KBM-7 (cell line): ENCODE results near the gene JPH3.

Experiments used
- DNase-seq: peaks from one replicate; pipeline ENCODE4 v3.0.0-alpha.2; 2015
- in situ Hi-C: fragments of 300-500 bp; cut with MboI; formaldehyde crosslinking; loops from 2 replicates; pipeline ENCODE4 v1.14.3; 2020; ENCODE audit warnings: low sequenced_read_pairs, low pct_unique_long_range_greater_than_20kb, mixed read lengths

Gene JPH3

GRCh38 chr16:87618216-87618615 lies 15.9 kb downstream of the JPH3 start:
- in situ Hi-C loops, result no loop called here
- DNase-seq, result no peak

DNA sequence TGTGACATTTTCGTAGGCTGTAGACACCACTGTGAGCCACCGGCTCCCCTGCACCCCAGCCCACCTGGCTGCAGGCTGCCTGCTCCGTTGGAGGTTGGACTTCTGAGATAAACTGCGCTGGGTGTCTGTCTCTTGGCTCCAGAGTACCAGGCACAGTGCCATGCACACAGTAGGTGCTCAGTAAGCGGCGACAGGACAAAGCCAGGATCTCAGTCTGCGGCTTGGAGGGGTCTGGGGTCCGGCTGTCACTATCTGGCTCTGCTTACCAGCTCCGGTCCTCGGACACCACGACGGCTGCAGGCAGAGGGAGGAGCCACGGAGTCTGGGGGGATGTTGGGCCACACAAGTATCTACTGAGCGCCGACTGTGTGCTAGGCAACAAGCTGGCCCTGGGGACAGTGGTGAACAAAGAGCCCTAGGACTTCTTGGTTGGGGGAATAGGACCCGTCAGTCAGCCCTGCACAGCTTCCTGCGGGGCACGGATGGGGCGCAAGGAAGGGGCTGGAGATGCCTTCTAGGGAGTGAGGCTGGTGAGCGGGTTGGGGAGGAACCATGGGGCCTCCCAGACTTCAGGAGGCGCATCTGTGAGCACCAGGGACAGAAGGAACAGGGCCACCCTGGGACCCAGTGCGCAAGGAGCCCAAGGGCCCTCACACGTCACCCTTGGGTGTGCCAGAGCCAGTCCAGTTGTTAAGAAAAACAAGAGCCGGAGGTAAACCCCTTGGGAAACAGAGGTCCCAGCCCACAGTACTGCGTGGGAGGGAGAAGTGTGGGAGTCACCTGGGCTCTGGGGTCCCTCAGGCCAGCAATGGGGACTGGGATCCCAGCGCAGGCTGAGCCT lies 17.3 kb downstream of the JPH3 start:
- no peak for DNase-seq
- in situ Hi-C loops, result no loop called here

- no peak for DNase-seq
- in situ Hi-C loops, result no loop called here
Measured at GRCh38 chr16:87620201-87620495, 17.8 kb downstream of the JPH3 start.

DNA sequence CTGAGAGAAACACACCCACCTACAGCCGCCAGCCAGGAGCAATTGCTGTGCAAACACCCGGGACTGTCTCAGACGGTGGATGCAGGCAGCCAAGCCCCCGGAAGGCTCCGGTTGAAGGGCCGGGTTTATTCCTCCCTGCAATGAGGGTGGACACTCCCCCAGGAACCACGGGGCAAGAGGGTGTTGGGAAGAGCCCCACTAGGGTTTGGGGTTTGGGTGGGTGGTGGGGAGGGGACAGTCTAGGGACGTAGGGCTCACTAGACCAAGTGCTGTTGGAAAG lies 19.2 kb downstream of the JPH3 start:
- no peak for DNase-seq
- in situ Hi-C loops, result no loop called here

DNA sequence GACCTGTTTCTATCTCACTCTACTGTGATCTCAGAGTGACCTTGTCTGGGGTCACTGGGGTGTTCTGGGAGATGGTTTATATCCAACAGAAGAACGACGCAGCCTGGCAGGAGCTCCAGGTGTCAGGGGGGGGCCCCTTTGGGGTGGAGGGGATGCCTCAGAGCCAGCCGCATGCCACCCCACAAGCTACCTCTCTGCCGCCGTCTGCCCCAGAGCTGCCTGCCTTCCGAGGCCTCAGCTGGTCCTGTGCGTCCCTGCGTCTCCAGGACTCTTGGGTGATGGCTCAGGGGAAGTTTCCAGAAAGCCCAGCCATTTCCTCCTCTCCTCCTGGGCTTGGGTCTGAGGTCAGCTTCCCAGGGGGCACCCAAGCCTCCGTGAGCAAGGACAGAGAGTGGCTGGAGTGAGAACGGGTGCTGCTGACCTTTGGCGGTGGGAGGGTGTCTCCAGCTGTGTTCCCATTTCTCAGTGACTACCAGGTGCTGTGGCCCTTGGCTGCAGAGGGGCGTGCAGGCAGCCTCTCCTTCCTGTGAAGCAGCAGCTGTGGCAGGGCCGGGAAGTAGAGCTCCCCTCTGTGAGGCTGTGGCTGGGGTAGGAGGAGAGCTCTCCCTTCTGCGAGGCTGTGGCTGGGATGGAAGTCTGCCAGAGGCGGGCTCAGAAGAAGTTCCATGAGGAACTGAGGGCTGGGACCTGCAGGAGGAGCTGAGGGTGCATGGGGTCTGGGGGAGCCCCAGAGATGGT lies 19.8 kb downstream of the JPH3 start:
- DNase-seq, result no peak
- in situ Hi-C loops, result no loop called here

GRCh38 chr16:87622756-87623319 lies 20.5 kb downstream of the JPH3 start:
- DNase-seq, result no peak
- in situ Hi-C loops, result no loop called here

GRCh38 chr16:87625241-87625797 lies 23.0 kb downstream of the JPH3 start:
- in situ Hi-C loops, result no loop called here
- no peak for DNase-seq

DNA sequence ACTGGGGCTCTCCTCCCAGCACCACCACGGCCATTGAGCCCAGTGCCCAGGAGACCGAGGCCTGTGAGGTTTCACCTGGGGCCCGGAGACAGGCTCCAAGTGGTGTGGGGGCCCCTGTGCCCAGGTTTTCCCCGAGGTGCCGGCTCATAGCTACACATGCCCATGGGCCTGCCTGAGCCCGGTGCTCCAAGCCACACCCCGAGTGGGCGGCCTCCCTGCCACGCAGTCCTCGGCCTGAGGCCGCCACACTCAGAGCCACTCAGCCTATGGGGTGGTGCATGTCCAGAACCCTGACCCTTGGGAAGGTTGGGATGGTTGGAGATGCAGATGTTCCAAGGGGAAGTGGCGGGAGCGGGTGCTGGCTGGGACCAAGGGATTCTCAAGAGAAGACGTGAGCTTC lies 24.1 kb downstream of the JPH3 start:
- DNase-seq, result no peak
- in situ Hi-C loops, result no loop called here

- DNase-seq, result no peak
- in situ Hi-C loops, result no loop called here
Measured at GRCh38 chr16:87626905-87627304, 24.6 kb downstream of the JPH3 start.

DNA sequence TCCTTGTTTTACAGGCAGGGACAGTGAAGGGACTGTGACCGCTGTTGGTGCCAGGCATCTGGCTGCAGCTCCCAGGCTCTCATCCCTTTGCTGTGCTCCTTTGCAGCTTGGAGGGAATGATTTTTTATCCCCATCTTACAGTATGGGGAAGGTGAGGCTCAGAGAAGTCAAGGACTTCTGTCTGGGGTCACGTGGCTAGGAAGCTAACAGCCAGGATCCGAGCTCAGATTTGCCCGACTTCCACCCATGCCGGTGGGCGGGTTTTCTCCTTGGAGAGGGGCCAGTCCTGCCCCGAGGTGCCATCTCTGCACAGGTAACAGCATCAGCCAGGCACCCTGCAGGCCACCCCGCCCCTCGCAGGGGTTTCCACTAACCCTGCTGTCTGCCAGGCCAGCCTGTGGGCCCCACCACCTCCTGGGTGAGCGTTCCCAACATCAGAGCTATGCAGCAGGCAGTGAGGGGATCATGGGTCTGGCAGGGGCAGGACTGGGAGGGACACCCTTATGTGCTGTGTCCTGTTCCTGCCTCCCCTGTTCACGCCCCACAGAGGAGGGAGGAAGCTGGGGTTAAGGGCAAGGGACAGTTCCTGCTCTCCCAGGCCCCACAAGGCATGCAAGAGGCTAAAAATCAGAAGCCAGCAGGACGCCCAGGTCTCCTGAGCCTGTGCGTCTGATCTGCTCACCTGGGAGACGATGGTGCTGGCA lies 25.4 kb downstream of the JPH3 start:
- no peak for DNase-seq
- in situ Hi-C loops, result no loop called here

DNA sequence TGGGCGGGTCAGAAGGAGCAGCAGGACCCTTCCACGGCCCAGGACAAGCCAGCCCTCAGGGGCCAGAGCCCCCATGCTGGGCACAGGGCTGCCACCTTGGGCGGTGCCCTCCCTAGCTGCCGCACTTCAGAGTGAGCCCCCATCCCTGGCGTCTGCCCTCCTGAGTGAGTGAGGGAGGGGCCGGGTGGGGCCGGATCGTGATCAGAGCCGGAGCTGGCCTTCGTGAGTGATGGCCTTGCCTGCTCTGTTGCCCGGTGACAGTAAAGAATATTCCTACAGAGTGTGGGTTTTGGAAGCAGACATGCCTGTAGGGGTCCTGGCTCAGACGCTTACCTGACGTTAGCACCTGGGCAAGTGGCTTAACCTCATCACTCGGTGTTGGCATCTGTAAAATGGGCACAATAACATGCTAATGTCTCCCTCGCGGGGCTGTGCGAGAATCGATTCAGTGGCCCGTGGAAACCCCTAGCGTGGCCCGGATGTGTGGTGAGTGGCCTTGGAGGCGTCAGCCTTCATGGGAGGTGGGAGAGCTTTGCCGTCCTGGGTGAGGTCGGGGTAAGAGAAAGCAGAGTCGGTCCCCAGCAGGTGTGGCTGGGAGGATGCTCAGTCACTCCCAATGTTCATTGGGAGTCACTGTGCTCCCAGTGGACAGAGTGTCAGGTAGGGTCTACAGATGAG lies 26.1 kb downstream of the JPH3 start:
- no peak for DNase-seq
- in situ Hi-C loops, result no loop called here

DNA sequence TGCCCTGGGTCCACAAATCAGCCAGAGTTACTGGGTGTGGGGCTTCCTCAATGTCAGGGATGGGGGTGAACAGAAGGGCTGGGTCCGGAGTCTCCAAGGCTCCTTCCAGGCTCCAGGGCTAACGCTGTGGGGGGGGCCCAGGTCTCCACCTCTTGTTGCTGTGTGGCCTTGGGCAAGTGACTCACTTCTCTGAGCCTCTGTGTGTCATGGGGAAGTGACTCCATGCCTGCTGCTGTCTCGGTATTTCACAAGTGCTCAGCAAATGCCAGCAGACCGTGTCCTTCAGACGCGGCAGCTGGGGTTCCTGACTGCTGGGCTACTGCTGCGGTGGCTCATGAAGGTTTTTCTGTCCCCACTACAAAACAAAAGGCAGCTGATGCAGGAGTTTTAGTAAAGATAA lies 26.6 kb downstream of the JPH3 start:
- in situ Hi-C loops, result no loop called here
- no peak for DNase-seq

DNA sequence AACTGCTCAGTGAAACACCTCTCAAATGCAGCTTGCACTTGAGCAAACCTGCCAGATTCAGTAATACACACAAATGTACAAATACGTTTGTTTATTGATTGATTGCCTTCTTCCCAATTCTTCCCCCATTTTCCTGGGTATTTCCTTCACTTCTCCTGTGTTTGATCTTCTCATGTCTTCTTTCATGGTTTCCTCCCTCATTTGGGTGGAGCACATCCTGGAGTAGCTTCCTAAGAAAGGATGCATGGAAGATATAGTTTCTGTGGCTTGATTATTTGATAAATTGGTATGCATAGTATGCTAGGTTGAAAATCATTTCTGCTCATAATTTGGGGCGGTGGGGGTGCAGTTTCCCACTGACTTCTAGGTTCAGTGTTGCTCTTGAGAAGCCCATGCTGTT lies 28.8 kb downstream of the JPH3 start:
- DNase-seq, result no peak
- in situ Hi-C loops, result no loop called here

DNA sequence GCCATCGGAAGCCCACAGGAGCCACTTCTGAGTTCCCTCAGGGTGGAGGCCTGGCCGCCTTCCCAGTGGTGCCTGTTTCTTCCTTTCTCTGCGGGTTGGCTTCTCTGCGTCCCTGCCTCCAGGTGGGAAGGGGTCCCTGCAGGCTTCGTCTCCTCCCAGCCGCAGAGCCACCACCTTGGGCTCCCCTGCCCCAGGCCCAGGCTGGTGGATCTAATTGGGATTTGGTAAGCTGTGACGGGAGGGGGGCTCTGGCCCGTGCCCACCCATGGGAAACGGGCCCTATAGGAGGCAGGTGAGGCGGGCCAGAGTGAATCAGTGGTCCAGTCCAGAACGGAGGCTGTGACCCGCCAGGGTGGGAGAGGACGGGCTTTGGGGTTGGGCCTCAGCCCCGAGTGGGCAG lies 32.1 kb downstream of the JPH3 start:
- DNase-seq, result no peak
- in situ Hi-C loops, result no loop called here

- peak; percentile 73 for DNase-seq
- in situ Hi-C loops, result no loop called here
Measured at GRCh38 chr16:87635541-87636049, 33.3 kb downstream of the JPH3 start.

GRCh38 chr16:87636050-87636684 lies 33.9 kb downstream of the JPH3 start:
- in situ Hi-C loops, result no loop called here

DNA sequence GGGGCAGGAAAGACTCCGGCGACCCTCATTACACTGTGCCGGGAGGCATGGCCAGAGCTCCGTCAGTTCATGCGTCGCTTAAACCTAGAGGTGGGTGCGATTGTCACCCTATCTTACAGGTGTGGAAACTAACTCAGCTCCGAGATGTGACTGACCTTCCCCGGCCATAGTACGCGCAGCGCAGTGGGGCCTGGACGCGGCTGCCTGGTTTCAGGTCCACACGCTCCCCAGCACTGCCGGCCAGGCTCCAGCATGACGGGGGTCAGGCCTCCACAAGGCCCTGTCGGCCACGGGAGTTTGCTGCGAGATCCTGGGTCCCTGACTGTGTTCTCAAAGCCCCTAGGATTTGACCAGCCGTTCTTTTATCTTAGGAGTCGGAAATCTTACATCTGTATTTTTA lies 34.4 kb downstream of the JPH3 start:
- no peak for DNase-seq
- in situ Hi-C loops, result no loop called here

More at GRCh38 chr16:87636050-87636684, 33.9 kb downstream of the JPH3 start:
- DNase-seq, result peak; percentile 87

- no peak for DNase-seq
- in situ Hi-C loops, result no loop called here
Measured at GRCh38 chr16:87637357-87637756, 35.0 kb downstream of the JPH3 start.

GRCh38 chr16:87638736-87639135 lies 36.4 kb downstream of the JPH3 start:
- in situ Hi-C loops, result no loop called here

More at GRCh38 chr16:87638736-87639135, 36.4 kb downstream of the JPH3 start:
- DNase-seq, result no peak
